Measurements from ENCODE around the gene DYSF.
A peak's percentile ranks its signal among the peaks of the same experiment; 100 is the strongest.

GRCh38 chr2:71609958-71610357 lies 156.6 kb downstream of the DYSF start:
- TF ChIP-seq CTCF (IDR thresholded peaks at IDR 0.05; ENCODE audit: low read depth, low read length, poor library complexity, severe bottlenecking) (peak; percentile 48), EZH2phosphoT487 (IDR thresholded peaks at IDR 0.05; ENCODE audit: borderline replicate concordance, low read length) (no peak)
